A549 (cell line): ENCODE results near the gene PLXNA1. TPM values are rescaled to one million over a fixed set of nuclear protein-coding genes. Genes with fewer than 3 reads are reported as not detected.

Experiments used
- ATAC-seq, 2 experiments: fragments of 200-7000 bp in 1 of 2; fragments of >200 bp in 1 of 2; cut with Nextera tagmentation in 1 of 2; cut with Tn5 transposase in 1 of 2; 3 replicates each; pipeline versions ENCODE4 v1.8.0 to v1.9.1; 2018 to 2020; ENCODE audit warnings: mild to moderate bottlenecking in 1 of 2, moderate library complexity in 1 of 2
- CTCF ChIA-PET: fragments of 300-600 bp; sonication (Branson Sonifier 250); formaldehyde crosslinking; extraction: SDS; loops from one replicate; lab custom pipeline; 2021; ENCODE audit warnings: antibody characterized with exemption, inconsistent platforms; lab: Yijun Ruan, JAX
- POLR2A ChIA-PET: fragments of 350-600 bp; formaldehyde crosslinking; extraction: SDS; loops from one replicate; lab custom pipeline; 2021; ENCODE audit warnings: antibody characterized with exemption, inconsistent platforms; lab: Yijun Ruan, JAX
- DNase-seq, 2 experiments: peaks; one replicate each; pipeline versions ENCODE4 v3.0.0 to v3.0.0-alpha.2; 2011 to 2016; ENCODE audit warnings: low read depth in 1 of 2, low spot score in 1 of 2
- FAIRE-seq: peaks from 2 replicates; lab custom pipeline; 2011; peaks lifted over from hg19 to GRCh38; lab: Jason Lieb, UNC
- H3K27ac ChIP-seq, 2 experiments: fragments of >200 bp; sonication (Bioruptor Twin); formaldehyde crosslinking; 3 replicates each; pipeline ENCODE4 v1.5.1; 2016 to 2017
- H3K4me1 ChIP-seq: fragments of >200 bp; sonication (Bioruptor Twin); formaldehyde crosslinking; 3 replicates; pipeline ENCODE4 v1.6.1; 2016
- H3K4me2 ChIP-seq: fragments of >200 bp; sonication (Bioruptor Twin); formaldehyde crosslinking; 3 replicates; pipeline ENCODE4 v1.6.1; 2016
- H3K4me3 ChIP-seq: fragments of >200 bp; sonication (Bioruptor Twin); formaldehyde crosslinking; 3 replicates; pipeline ENCODE4 v1.5.1; 2016
- H3K9me3 ChIP-seq: fragments of >200 bp; sonication (Bioruptor Twin); formaldehyde crosslinking; 3 replicates; pipeline ENCODE4 v1.6.1; 2016
- BHLHE40 ChIP-seq: IDR thresholded peaks from 2 replicates; pipeline ENCODE4 v1.6.1; 2012; ENCODE audit warnings: low read depth, low read length, inconsistent platforms
- CBX2 ChIP-seq: fragments of 200-600 bp; sonication (generic); IDR thresholded peaks from 2 replicates; pipeline ENCODE4 v1.6.1; 2016; ENCODE audit warnings: low read depth, mild to moderate bottlenecking, borderline replicate concordance
- CHD2 ChIP-seq: fragments of 150-350 bp; IDR thresholded peaks from 2 replicates; pipeline ENCODE4 v1.6.1; 2014; ENCODE audit warnings: low read length; ENCODE audit not compliant: partially characterized antibody
- CHD4 ChIP-seq: fragments of 200-600 bp; sonication (generic); IDR thresholded peaks from 2 replicates; pipeline ENCODE4 v1.6.1; 2016; ENCODE audit warnings: antibody characterized with exemption, mild to moderate bottlenecking, borderline replicate concordance
- FOSB ChIP-seq: fragments of 250-450 bp; sonication (Bioruptor Pico); IDR thresholded peaks from 2 replicates; pipeline ENCODE4 v1.5.0; 2020; ENCODE audit warnings: mild to moderate bottlenecking, moderate library complexity
- FOXS1 ChIP-seq: fragments of 250-450 bp; sonication (Bioruptor Pico); IDR thresholded peaks from 2 replicates; pipeline ENCODE4 v1.5.0; 2020; ENCODE audit warnings: mild to moderate bottlenecking, moderate library complexity
- HEYL ChIP-seq: fragments of 250-450 bp; sonication (Bioruptor Pico); IDR thresholded peaks from 2 replicates; pipeline ENCODE4 v1.8.0; 2021; ENCODE audit warnings: mild to moderate bottlenecking, moderate library complexity
- HOXB13 ChIP-seq: fragments of 250-450 bp; sonication (Bioruptor Pico); IDR thresholded peaks from 2 replicates; pipeline ENCODE4 v1.5.0; 2020; ENCODE audit warnings: low read depth, mild to moderate bottlenecking, moderate library complexity
- HOXB5 ChIP-seq: fragments of 250-450 bp; sonication (Bioruptor Pico); IDR thresholded peaks from 2 replicates; pipeline ENCODE4 v1.5.0; 2020; ENCODE audit warnings: mild to moderate bottlenecking, moderate library complexity
- JUN ChIP-seq, 2 experiments: fragments of >200 bp; sonication (Bioruptor Twin); formaldehyde crosslinking; IDR thresholded peaks; 2 replicates in 1 of 2; 3 replicates in 1 of 2; pipeline ENCODE4 v1.6.1; 2016 to 2017
- KDM5A ChIP-seq: fragments of 200-600 bp; sonication (generic); IDR thresholded peaks from 2 replicates; pipeline ENCODE4 v1.6.1; 2016; ENCODE audit warnings: antibody characterized with exemption, mild to moderate bottlenecking
- MAFK ChIP-seq: fragments of 450-650 bp; IDR thresholded peaks from 2 replicates; pipeline ENCODE4 v1.6.1; 2014; ENCODE audit not compliant: partially characterized antibody
- MYC ChIP-seq: IDR thresholded peaks from 2 replicates; pipeline ENCODE4 v1.6.1; 2012; ENCODE audit warnings: mild to moderate bottlenecking, inconsistent platforms, low read length, improper control_type of control experiment, borderline replicate concordance
- NR3C1 ChIP-seq: fragments of >200 bp; sonication (Bioruptor Twin); formaldehyde crosslinking; IDR thresholded peaks from 3 replicates; pipeline ENCODE4 v1.6.1; 2017
- PHF8 ChIP-seq: fragments of 200-600 bp; sonication (generic); IDR thresholded peaks from 2 replicates; pipeline ENCODE4 v1.6.1; 2016; ENCODE audit warnings: low read depth, mild to moderate bottlenecking, antibody characterized with exemption, moderate library complexity, borderline replicate concordance
- POLR2AphosphoS2 ChIP-seq: conservative IDR thresholded peaks from 2 replicates; pipeline ENCODE4 v1.6.1; 2012; ENCODE audit warnings: low read length, improper control_type of control experiment, inconsistent platforms
- RFX5 ChIP-seq: fragments of 450-650 bp; IDR thresholded peaks from 2 replicates; pipeline ENCODE4 v1.7.1; 2014; ENCODE audit warnings: antibody characterized with exemption, mild to moderate bottlenecking, moderate library complexity
- ZFP36 ChIP-seq: fragments of 450-650 bp; IDR thresholded peaks from 2 replicates; pipeline ENCODE4 v1.6.1; 2014; ENCODE audit warnings: borderline replicate concordance; ENCODE audit not compliant: partially characterized antibody
- WGBS: methylation state at CpG from one replicate; pipeline ENCODE4 v1.1.6; 2017; ENCODE audit errors: missing lambda C conversion rate; 5-methylcytosine and 5-hydroxymethylcytosine counted together
- polyA plus RNA-seq, 4 experiments: library from polyadenylated mRNA; depleted of rRNA in 3 of 4; stranded (reverse); fragments of >200 nt; fragmentation: RNase III in 1 of 4; extraction: RNeasy Plus Mini Kit Qiagen cat#74134 plus additional on column Dnase treatment in 1 of 4; gene quantifications; 2 replicates in 3 of 4; 3 replicates in 1 of 4; pipeline ENCODE4 v1.2.3, GENCODE V29; 2011 to 2017
- TF ChIP-seq, protein P1 (sequence below): fragments of 150-350 bp; IDR thresholded peaks from 2 replicates; pipeline ENCODE4 v1.6.1; 2014; ENCODE audit warnings: low read depth, mild to moderate bottlenecking, low read length
- TF ChIP-seq, protein P2 (sequence below): IDR thresholded peaks from 2 replicates; pipeline ENCODE4 v1.6.1; 2012
- TF ChIP-seq, protein P3 (sequence below): fragments of >200 bp; sonication (Bioruptor Twin); formaldehyde crosslinking; IDR thresholded peaks from 2 replicates; pipeline ENCODE4 v1.6.1; 2016
- TF ChIP-seq, protein P4 (sequence below): IDR thresholded peaks from 2 replicates; pipeline ENCODE4 v1.6.1; 2012; ENCODE audit warnings: low read depth, borderline replicate concordance

The PLXNA1 gene
- polyA plus RNA-seq, 2 of the 4 experiments (the other 2 are of a cell fraction): 9.1 to 16.3 TPM

DNA sequence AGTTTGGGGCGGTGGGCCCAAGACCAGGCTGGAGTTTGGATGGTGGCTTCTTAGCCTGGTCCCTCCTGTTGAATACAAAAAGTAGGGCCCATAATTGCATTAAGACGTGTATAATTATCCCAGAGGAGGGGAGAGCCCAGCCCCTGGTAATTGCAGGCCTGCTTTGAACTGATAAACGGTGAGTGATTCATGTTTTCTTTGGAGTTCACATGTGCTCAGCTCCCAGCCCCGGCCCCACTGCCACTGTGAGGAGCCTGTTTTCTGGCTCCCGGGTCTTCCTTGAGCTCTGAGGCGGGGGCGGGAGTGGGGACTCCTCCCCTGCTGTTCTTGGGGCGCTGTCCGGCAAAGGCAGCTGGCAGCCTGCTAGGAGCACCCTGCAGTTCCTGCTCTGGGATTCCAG is 3.1 kb downstream of the PLXNA1 start:
- ChIA-PET POLR2A (no interaction called here), CTCF (interaction anchor here (1.0 to 9.9 kb wide), 3 partner anchors 9 to 421 kb away, joined by 3 to 71 read pairs (median 4); no protein-coding TSS in a partner anchor)
- ATAC-seq: no peak
- TF ChIP-seq PHF8: no peak
- TF ChIP-seq CHD4: no peak
- no peak for TF ChIP-seq HOXB13 (CRISPR knock-in tag)
- TF ChIP-seq BHLHE40: no peak
- TF ChIP-seq, protein P1, sequence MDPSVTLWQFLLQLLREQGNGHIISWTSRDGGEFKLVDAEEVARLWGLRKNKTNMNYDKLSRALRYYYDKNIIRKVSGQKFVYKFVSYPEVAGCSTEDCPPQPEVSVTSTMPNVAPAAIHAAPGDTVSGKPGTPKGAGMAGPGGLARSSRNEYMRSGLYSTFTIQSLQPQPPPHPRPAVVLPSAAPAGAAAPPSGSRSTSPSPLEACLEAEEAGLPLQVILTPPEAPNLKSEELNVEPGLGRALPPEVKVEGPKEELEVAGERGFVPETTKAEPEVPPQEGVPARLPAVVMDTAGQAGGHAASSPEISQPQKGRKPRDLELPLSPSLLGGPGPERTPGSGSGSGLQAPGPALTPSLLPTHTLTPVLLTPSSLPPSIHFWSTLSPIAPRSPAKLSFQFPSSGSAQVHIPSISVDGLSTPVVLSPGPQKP: no peak
- no peak for TF ChIP-seq ZFP36
- WGBS: no CpG with 5 or more reads among the region's 9 CpGs
- H3K4me1 ChIP-seq: peaks cover 9% of the 10 kb centered on the region; the same call in 1 of the 3 replicates
- no peak for DNase-seq
- FAIRE-seq: no peak
- no peak overlapping the region for H3K27ac ChIP-seq
- H3K4me3 ChIP-seq: no peak overlapping the region
- H3K4me2 ChIP-seq: no peak overlapping the region
- no peaks in the 10 kb centered on the region for H3K9me3 ChIP-seq

DNA sequence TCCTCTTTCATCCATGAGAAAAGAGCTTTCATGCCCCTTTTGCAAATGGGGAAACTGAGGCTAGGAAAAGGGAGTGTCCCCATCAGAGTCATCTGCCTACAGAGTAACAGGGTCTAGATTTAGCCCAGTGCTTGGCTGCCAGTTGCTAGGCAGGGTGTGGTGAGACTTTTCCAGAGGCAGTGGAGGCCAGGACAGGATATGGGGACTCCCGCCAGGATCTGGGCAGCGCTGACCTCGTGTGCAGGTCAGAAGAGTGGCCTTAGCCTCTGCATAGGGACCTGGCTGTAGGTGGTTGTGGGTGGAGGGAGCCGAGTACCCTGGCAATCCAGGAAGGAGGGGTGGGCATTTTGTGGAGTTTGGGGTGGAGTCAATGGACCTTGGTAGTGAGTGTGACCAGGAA is 4.2 kb downstream of the PLXNA1 start:
- no peak overlapping the region for H3K4me2 ChIP-seq
- no peak overlapping the region for H3K27ac ChIP-seq
- H3K4me1 ChIP-seq: 0 out of 3 replicates have a peak, but pooled peaks cover 5% of the 10 kb centered on the region
- POLR2A ChIA-PET: no interaction called here
- no peak for FAIRE-seq
- ATAC-seq: no peak
- no peaks in the 10 kb centered on the region for H3K9me3 ChIP-seq
- no peak for TF ChIP-seq HOXB5 (CRISPR knock-in tag)
- TF ChIP-seq, protein P1: no peak
- TF ChIP-seq CBX2: no peak
- TF ChIP-seq, protein P2, sequence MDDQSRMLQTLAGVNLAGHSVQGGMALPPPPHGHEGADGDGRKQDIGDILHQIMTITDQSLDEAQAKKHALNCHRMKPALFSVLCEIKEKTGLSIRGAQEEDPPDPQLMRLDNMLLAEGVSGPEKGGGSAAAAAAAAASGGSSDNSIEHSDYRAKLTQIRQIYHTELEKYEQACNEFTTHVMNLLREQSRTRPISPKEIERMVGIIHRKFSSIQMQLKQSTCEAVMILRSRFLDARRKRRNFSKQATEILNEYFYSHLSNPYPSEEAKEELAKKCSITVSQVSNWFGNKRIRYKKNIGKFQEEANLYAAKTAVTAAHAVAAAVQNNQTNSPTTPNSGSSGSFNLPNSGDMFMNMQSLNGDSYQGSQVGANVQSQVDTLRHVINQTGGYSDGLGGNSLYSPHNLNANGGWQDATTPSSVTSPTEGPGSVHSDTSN: no peak
- no peak for TF ChIP-seq POLR2AphosphoS2
- TF ChIP-seq HEYL (CRISPR knock-in tag): no peak
- TF ChIP-seq NR3C1: no peak
- no peak for TF ChIP-seq FOSB (CRISPR knock-in tag)
- no peak for TF ChIP-seq FOXS1
- no peak for TF ChIP-seq MAFK
- TF ChIP-seq KDM5A: no peak
- TF ChIP-seq CHD2: no peak
- TF ChIP-seq, protein P3, sequence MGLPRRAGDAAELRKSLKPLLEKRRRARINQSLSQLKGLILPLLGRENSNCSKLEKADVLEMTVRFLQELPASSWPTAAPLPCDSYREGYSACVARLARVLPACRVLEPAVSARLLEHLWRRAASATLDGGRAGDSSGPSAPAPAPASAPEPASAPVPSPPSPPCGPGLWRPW: no peak
- TF ChIP-seq RFX5: no peak
- TF ChIP-seq BHLHE40: no peak
- TF ChIP-seq JUN (IDR thresholded peaks at IDR 0.05): no peak
- no peak for TF ChIP-seq MYC
- TF ChIP-seq, protein P4, sequence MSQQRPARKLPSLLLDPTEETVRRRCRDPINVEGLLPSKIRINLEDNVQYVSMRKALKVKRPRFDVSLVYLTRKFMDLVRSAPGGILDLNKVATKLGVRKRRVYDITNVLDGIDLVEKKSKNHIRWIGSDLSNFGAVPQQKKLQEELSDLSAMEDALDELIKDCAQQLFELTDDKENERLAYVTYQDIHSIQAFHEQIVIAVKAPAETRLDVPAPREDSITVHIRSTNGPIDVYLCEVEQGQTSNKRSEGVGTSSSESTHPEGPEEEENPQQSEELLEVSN: no peak
- TF ChIP-seq, all 56 proteins: peak for 0
- CTCF ChIA-PET: interaction anchor here (1.3 kb wide), 1 partner anchor 8 kb away, joined by 4 read pairs; no protein-coding TSS in a partner anchor
- no peak for DNase-seq
- no peak overlapping the region for H3K4me3 ChIP-seq
- WGBS: 100% methylated on average over 4 of the region's 4 CpGs
